Right forelimb (tissue), 1 donor: ENCODE measurements around the gene ZCCHC7.
"Not testable (repeated sequence)": the region's sequence is repeated elsewhere in the genome, so short reads cannot be mapped to it uniquely, and the experiment has no call there.

ENCODE experiments used
- DNase-seq: peaks from one replicate; pipeline ENCODE4 v3.0.0-alpha.2; 2018

Gene ZCCHC7

GRCh38 chr9:37179576-37179975 lies 59.2 kb downstream of the ZCCHC7 start:
- DNase-seq = no peak

- DNase-seq = no peak
Observed at GRCh38 chr9:37180138-37180537, 59.8 kb downstream of the ZCCHC7 start.

- no peak for DNase-seq
Observed at GRCh38 chr9:37182718-37183117, 62.3 kb downstream of the ZCCHC7 start.

- DNase-seq = no peak
Observed at GRCh38 chr9:37184905-37185867, 64.8 kb downstream of the ZCCHC7 start.

- no peak for DNase-seq
Observed at GRCh38 chr9:37187292-37187691, 66.9 kb downstream of the ZCCHC7 start.

GRCh38 chr9:37187713-37188439 lies 67.5 kb downstream of the ZCCHC7 start:
- no peak for DNase-seq

GRCh38 chr9:37190739-37191138 lies 70.4 kb downstream of the ZCCHC7 start:
- DNase-seq = not testable (repeated sequence)

- DNase-seq = no peak
Observed at GRCh38 chr9:37191403-37192089, 71.2 kb downstream of the ZCCHC7 start.

GRCh38 chr9:37192803-37193202 lies 72.4 kb downstream of the ZCCHC7 start:
- no peak for DNase-seq

- DNase-seq = no peak
Observed at GRCh38 chr9:37197158-37198038, 77.0 kb downstream of the ZCCHC7 start.

GRCh38 chr9:37198039-37198729 lies 77.8 kb downstream of the ZCCHC7 start:
- no peak for DNase-seq

GRCh38 chr9:37198831-37199230 lies 78.5 kb downstream of the ZCCHC7 start:
- DNase-seq = no peak

- DNase-seq = no peak
Observed at GRCh38 chr9:37200433-37201005, 80.1 kb downstream of the ZCCHC7 start.

GRCh38 chr9:37201581-37201980 lies 81.2 kb downstream of the ZCCHC7 start:
- no peak for DNase-seq

- no peak for DNase-seq
Observed at GRCh38 chr9:37202091-37202490, 81.7 kb downstream of the ZCCHC7 start.

GRCh38 chr9:37203456-37203855 lies 83.1 kb downstream of the ZCCHC7 start:
- not testable (repeated sequence) for DNase-seq

GRCh38 chr9:37206121-37206620 lies 85.8 kb downstream of the ZCCHC7 start:
- no peak for DNase-seq

GRCh38 chr9:37209431-37210386 lies 89.3 kb downstream of the ZCCHC7 start:
- no peak for DNase-seq

GRCh38 chr9:37210737-37211523 lies 90.6 kb downstream of the ZCCHC7 start:
- DNase-seq = no peak
